ENCODE results near the gene WDR55. TPM values are rescaled to one million over a fixed set of nuclear protein-coding genes. Genes with fewer than 3 reads are reported as not detected.
A peak's percentile ranks its signal among the peaks of the same experiment; 100 is the strongest.

Gene WDR55
- polyA plus RNA-seq, 1 donor (not counting 4 experiments of a cell fraction or from before 2014, with no cell fraction given) = 21.6 TPM

DNA sequence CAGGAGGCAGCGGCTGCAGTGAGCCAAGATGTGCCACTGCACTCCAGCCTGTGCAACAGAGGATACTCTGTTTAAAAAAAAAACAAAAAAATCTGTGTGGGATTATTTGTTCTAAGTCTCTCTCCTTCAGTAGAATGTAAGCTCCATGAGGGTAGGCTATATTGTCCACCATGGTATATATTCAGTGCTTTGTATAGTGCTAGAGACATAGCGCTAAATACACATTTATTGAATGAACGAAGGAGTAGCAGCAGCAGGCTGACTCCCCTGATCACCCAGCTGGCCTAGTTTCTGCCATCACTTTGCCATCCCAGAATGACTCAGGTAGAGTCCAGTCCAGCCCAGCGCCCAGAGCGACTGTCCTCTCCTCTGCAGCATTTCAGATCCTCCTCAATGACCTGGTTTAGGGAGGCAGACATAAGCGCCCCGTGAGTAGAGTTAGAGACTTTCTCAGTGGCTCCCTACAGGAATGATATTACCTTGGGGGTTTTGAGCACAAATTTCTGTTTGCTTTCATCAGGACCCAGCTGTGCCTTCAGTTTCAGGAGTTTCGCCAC is 25.8 kb downstream of the WDR55 start:
- Histone ChIP-seq H3K9me3 (ENCODE audit: control insufficient read depth, low read depth, low read length) (no peaks in the 10 kb centered on the region), H3K4me3 (ENCODE audit: control insufficient read depth in 2 of 3, extremely low read depth in 1 of 3, insufficient read depth in 2 of 3, low read depth in 1 of 3, low read length in 3 of 3) (peak overlapping the region; percentile 59 to 93 (median 85)), H2AFZ (ENCODE audit: control insufficient read depth, low read length) (peak overlapping the region; percentile 98), H3K27ac (ENCODE audit: control insufficient read depth, insufficient read depth, low read length) (peak overlapping the region; percentile 85), H3K27me3 (ENCODE audit: control insufficient read depth, extremely low read depth, insufficient read depth, low read length) (no peaks in the 10 kb centered on the region), H3K4me2 (ENCODE audit: control insufficient read depth, extremely low read depth, insufficient read depth, low read depth, low read length) (peak overlapping the region; percentile 80), H3K79me2 (ENCODE audit: control insufficient read depth, insufficient read depth, low read length) (peaks cover 61% of the 10 kb centered on the region), H4K20me1 (ENCODE audit: control insufficient read depth, extremely low read depth, insufficient read depth, low read length) (no peaks in the 10 kb centered on the region), H3K9ac (ENCODE audit: control insufficient read depth, extremely low read depth, insufficient read depth, low read length) (peak overlapping the region; percentile 90), H3K36me3 (ENCODE audit: control insufficient read depth in 2 of 2, extremely low read depth in 1 of 2, insufficient read depth in 2 of 2, low read length in 2 of 2) (peaks cover 14 to 21% of the 10 kb centered on the region in 2 experiments), H3K4me1 (ENCODE audit: control insufficient read depth, extremely low read depth, insufficient read depth, low read length) (peaks cover 5% of the 10 kb centered on the region), H3K9me1 (ENCODE audit: control insufficient read depth, extremely low read depth, insufficient read depth, low read length) (no peaks in the 10 kb centered on the region)
- no peak for TF ChIP-seq EZH2 (IDR thresholded peaks at IDR 0.05; ENCODE audit: low read length)
- DNase-seq (ENCODE audit: low read depth, low spot score) (no peak), FAIRE-seq (no peak)
- dilution Hi-C loops (cut with MboI; ENCODE audit: extremely low pct_ligation_motif_present, low sequenced_read_pairs) = no loop called here

DNA sequence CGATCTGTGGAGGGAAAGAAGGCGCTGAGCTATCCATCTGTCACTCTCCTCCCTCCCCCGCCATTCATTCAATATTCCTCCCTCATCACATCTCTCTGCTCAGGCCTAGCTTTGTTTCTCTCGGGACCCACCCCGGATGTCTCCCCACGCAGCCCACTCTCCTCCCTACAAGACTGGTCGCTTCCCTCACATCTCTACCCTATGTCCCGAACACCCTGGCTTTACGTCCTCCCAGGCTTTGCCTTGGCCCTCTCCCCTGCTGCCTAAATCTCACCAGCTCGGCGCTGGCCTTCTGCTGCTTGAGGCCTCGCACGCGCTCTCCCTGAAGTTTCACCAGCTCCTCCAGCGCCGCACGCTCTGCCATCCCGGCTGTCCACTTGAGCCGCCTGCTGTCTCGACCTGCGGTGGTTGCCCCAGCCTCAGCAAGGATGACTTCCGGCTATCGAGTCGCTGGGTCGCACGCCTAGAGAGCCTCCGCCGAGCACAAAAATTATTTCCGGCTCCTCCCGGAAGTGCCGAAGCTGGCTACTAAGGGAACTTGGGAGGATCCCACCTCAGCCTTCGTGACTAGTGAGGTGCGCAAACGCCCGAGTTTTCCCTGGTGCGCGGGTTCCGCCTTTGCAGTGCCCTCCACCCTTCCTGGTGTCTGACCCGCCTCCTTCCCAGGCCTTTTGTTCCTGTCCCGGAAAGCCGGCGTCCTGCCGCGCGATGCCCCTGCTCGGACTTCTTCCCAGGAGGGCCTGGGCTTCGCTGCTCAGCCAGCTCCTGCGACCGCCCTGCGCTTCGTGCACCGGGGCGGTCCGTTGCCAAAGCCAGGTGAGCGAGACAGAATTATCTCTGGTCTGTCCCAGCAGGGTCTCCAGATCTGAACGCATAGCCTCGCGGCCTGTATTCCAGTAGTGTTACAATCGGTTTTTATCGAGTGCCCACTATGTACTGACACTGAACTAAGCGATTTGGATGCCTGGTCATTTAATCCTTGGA is 26.5 kb downstream of the WDR55 start, which contains the start of the genes HARS1 and HARS2:
HARS1 (minus strand) TSS at position 430 of the 984 bp plus-strand sequence; CDS start at position 364, 66 bp downstream.
HARS2 (plus strand) TSS at position 515 of the 984 bp plus-strand sequence; CDS start at position 709, 194 bp downstream.
- peak within 1 kb of the TSS; percentile 98 for H3K4me2 ChIP-seq (ENCODE audit: control insufficient read depth, extremely low read depth, insufficient read depth, low read depth, low read length)
- H3K36me3 ChIP-seq (ENCODE audit: control insufficient read depth in 2 of 2, extremely low read depth in 1 of 2, insufficient read depth in 2 of 2, low read length in 2 of 2) = peaks cover 21 to 27% of the 10 kb centered on the region in 2 experiments
- H3K27me3 ChIP-seq (ENCODE audit: control insufficient read depth, extremely low read depth, insufficient read depth, low read length) = no peaks in the 10 kb centered on the region
- H3K4me1 ChIP-seq (ENCODE audit: control insufficient read depth, extremely low read depth, insufficient read depth, low read length) = peaks cover 5% of the 10 kb centered on the region
- peak within 1 kb of the TSS; percentile 90 for H3K9ac ChIP-seq (ENCODE audit: control insufficient read depth, extremely low read depth, insufficient read depth, low read length)
- H3K9me3 ChIP-seq (ENCODE audit: control insufficient read depth, low read depth, low read length) = no peaks in the 10 kb centered on the region
- dilution Hi-C loops (cut with MboI; ENCODE audit: extremely low pct_ligation_motif_present, low sequenced_read_pairs) = no loop called here
- DNase-seq (ENCODE audit: low read depth, low spot score) (peak; percentile 77), FAIRE-seq (peak; percentile 73)
- no peak for TF ChIP-seq EZH2 (IDR thresholded peaks at IDR 0.05; ENCODE audit: low read length)
- TF ChIP-seq, protein P1, sequence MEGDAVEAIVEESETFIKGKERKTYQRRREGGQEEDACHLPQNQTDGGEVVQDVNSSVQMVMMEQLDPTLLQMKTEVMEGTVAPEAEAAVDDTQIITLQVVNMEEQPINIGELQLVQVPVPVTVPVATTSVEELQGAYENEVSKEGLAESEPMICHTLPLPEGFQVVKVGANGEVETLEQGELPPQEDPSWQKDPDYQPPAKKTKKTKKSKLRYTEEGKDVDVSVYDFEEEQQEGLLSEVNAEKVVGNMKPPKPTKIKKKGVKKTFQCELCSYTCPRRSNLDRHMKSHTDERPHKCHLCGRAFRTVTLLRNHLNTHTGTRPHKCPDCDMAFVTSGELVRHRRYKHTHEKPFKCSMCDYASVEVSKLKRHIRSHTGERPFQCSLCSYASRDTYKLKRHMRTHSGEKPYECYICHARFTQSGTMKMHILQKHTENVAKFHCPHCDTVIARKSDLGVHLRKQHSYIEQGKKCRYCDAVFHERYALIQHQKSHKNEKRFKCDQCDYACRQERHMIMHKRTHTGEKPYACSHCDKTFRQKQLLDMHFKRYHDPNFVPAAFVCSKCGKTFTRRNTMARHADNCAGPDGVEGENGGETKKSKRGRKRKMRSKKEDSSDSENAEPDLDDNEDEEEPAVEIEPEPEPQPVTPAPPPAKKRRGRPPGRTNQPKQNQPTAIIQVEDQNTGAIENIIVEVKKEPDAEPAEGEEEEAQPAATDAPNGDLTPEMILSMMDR (optimal IDR thresholded peaks at IDR 0.05 in 1 of 3, IDR thresholded peaks at IDR 0.05 in 1 of 3, conservative IDR thresholded peaks at IDR 0.05 in 1 of 3; ENCODE audit: extremely low read depth in 1 of 3, insufficient read depth in 2 of 3, low read length in 3 of 3) = peak in 1 of 3 experiments; percentile 4
- peak within 1 kb of the TSS; percentile 85 for H3K27ac ChIP-seq (ENCODE audit: control insufficient read depth, insufficient read depth, low read length)
- peaks cover 2% of the 10 kb centered on the region for H3K9me1 ChIP-seq (ENCODE audit: control insufficient read depth, extremely low read depth, insufficient read depth, low read length)
- H4K20me1 ChIP-seq (ENCODE audit: control insufficient read depth, extremely low read depth, insufficient read depth, low read length) = no peaks in the 10 kb centered on the region
- peak within 1 kb of the TSS; percentile 98 for H2AFZ ChIP-seq (ENCODE audit: control insufficient read depth, low read length)
- peak within 1 kb of the TSS; percentile 59 to 93 (median 85) for H3K4me3 ChIP-seq (ENCODE audit: control insufficient read depth in 2 of 3, extremely low read depth in 1 of 3, insufficient read depth in 2 of 3, low read depth in 1 of 3, low read length in 3 of 3)
- H3K79me2 ChIP-seq (ENCODE audit: control insufficient read depth, insufficient read depth, low read length) = peaks cover 62% of the 10 kb centered on the region
